Activated CD4-positive, alpha-beta T cell treated with anti-CD3 and anti-CD28 coated beads for 24 hours (primary cell): ENCODE results near the gene JPH3.
"Not testable (repeated sequence)": the region's sequence is repeated elsewhere in the genome, so short reads cannot be mapped to it uniquely, and the experiment has no call there.

Experiments used
- DNase-seq, 2 donors: peaks; one replicate each; pipeline ENCODE4 v3.0.0-alpha.2; 2020; ENCODE audit warnings: low read depth in 2 of 2

Gene JPH3

GRCh38 chr16:87713451-87714229, 111.3 kb downstream of the JPH3 start:
- DNase-seq = peak; percentile 21 to 30

GRCh38 chr16:87715231-87715630, 112.9 kb downstream of the JPH3 start:
- DNase-seq = no peak

GRCh38 chr16:87715658-87716057, 113.3 kb downstream of the JPH3 start:
- DNase-seq = no peak

- DNase-seq = not testable (repeated sequence)
These were observed 116.5 kb downstream of the JPH3 start for GRCh38 chr16:87718831-87719230.

- DNase-seq = no peak
These were observed 118.1 kb downstream of the JPH3 start for GRCh38 chr16:87720446-87720845.

- DNase-seq = no peak
These were observed 119.6 kb downstream of the JPH3 start for GRCh38 chr16:87721622-87722585.

- no peak for DNase-seq
These were observed 120.4 kb downstream of the JPH3 start for GRCh38 chr16:87722590-87723225.

- no peak for DNase-seq
These were observed 120.9 kb downstream of the JPH3 start for GRCh38 chr16:87723226-87723623.

- DNase-seq = no peak
These were observed 122.4 kb downstream of the JPH3 start for GRCh38 chr16:87724490-87725291.

GRCh38 chr16:87725596-87726235, 123.4 kb downstream of the JPH3 start:
- no peak for DNase-seq

- DNase-seq = not testable (repeated sequence)
These were observed 124.3 kb downstream of the JPH3 start for GRCh38 chr16:87726577-87726976.

GRCh38 chr16:87727346-87727745, 125.0 kb downstream of the JPH3 start:
- DNase-seq = no peak

GRCh38 chr16:87728026-87728425, 125.7 kb downstream of the JPH3 start:
- DNase-seq = no peak

GRCh38 chr16:87729266-87729954, 127.1 kb downstream of the JPH3 start:
- DNase-seq = no peak

- no peak for DNase-seq
These were observed 129.3 kb downstream of the JPH3 start for GRCh38 chr16:87731607-87732006.

GRCh38 chr16:87733190-87733589, 130.9 kb downstream of the JPH3 start:
- no peak for DNase-seq

- DNase-seq = no peak
These were observed 132.3 kb downstream of the JPH3 start for GRCh38 chr16:87734644-87735043.

GRCh38 chr16:87735270-87736007, 133.1 kb downstream of the JPH3 start:
- no peak for DNase-seq

GRCh38 chr16:87736008-87736382, 133.7 kb downstream of the JPH3 start:
- no peak for DNase-seq

- DNase-seq = no peak
These were observed 137.5 kb downstream of the JPH3 start for GRCh38 chr16:87739801-87740200.
